Mononuclear cell (primary cell): ENCODE data around the gene CIT. TPM values are rescaled to one million over a fixed set of nuclear protein-coding genes. Genes with fewer than 3 reads are reported as not detected.
"Not testable (repeated sequence)": the region's sequence is repeated elsewhere in the genome, so short reads cannot be mapped to it uniquely, and the experiment has no call there.

ENCODE experiments used
- H3K27me3 ChIP-seq: 2 replicates; pipeline ENCODE4 v1.6.0; 2011; ENCODE audit warnings: low read length, control low read depth; ENCODE audit not compliant: insufficient read depth
- H3K4me1 ChIP-seq: 2 replicates; pipeline ENCODE4 v1.5.1; 2011; ENCODE audit warnings: mild to moderate bottlenecking, low read length, control low read depth; ENCODE audit not compliant: insufficient read depth
- H3K4me3 ChIP-seq: 2 replicates; pipeline ENCODE4 v1.5.1; 2011; ENCODE audit warnings: mild to moderate bottlenecking, low read length, moderate library complexity
- H3K9me3 ChIP-seq: 2 replicates; pipeline ENCODE4 v1.5.1; 2011; ENCODE audit warnings: low read depth, mild to moderate bottlenecking, control low read depth, low read length
- total RNA-seq: library from RNA; depleted of rRNA; stranded (reverse); fragments of >200 nt; gene quantifications from one replicate; pipeline ENCODE4 v1.2.3, GENCODE V29; 2012

The CIT gene
- total RNA-seq, 1 donor, result 0.84 TPM

GRCh38 chr12:119666900-119667576 lies 210.1 kb downstream of the CIT start:
- H3K27me3 ChIP-seq, result no peaks in the 10 kb centered on the region
- H3K4me1 ChIP-seq, result peaks cover 39% of the 10 kb centered on the region
- no peaks in the 10 kb centered on the region for H3K9me3 ChIP-seq
- H3K4me3 ChIP-seq, result peak overlapping the region; percentile 94

GRCh38 chr12:119666226-119666795 lies 210.8 kb downstream of the CIT start:
- Histone ChIP-seq H3K4me1 (peaks cover 39% of the 10 kb centered on the region), H3K27me3 (no peaks in the 10 kb centered on the region), H3K4me3 (no peak overlapping the region), H3K9me3 (no peaks in the 10 kb centered on the region)

GRCh38 chr12:119665164-119665929 lies 211.8 kb downstream of the CIT start:
- Histone ChIP-seq H3K4me1 (peaks cover 38% of the 10 kb centered on the region), H3K4me3 (no peak overlapping the region), H3K27me3 (no peaks in the 10 kb centered on the region), H3K9me3 (no peaks in the 10 kb centered on the region)

DNA sequence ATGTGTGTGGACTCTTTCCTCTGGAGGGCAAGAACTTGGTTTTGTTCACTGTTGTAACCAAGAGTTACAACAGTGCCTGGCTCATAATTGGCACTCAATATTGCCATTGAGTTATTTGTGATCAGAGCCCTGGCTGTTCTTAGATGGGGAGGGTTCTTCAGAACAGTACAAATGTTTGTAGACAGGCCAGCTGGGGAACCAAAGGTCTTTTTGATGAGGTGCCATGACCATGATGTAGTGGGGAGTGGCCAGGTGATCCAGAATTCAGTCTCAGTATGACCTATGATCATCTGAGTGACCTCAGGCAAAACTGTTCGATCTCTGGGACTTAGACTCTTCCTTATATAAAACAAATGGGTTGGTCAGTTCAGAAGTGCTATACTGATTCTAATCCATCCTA lies 212.5 kb downstream of the CIT start:
- H3K4me3 ChIP-seq, result no peak overlapping the region
- H3K4me1 ChIP-seq, result peaks cover 36% of the 10 kb centered on the region

DNA sequence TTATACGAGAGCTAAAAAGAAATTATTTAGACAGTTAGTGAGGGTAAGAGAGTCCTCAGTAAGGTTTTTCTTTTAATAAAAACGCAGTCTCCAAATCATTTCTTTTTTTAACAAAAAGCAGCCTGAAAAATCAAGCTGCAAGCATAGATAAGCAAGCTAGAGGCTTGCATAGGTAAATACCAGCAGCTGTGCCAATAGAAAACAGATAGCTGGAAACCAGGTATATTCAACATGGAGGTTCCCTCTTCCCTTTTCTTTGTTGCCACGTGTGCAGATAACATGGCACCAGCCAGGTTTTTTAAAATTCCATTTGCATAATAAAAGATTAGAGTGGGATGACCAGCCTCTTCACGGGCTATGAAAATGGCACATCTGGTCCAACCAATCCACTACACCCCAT lies 215.2 kb downstream of the CIT start:
- Histone ChIP-seq H3K27me3 (no peaks in the 10 kb centered on the region), H3K9me3 (no peaks in the 10 kb centered on the region), H3K4me1 (peaks cover 18% of the 10 kb centered on the region), H3K4me3 (no peak overlapping the region)

More for the DNA sequence above, 212.5 kb downstream of the CIT start:
- H3K27me3 ChIP-seq, result no peaks in the 10 kb centered on the region
- H3K9me3 ChIP-seq, result no peaks in the 10 kb centered on the region

DNA sequence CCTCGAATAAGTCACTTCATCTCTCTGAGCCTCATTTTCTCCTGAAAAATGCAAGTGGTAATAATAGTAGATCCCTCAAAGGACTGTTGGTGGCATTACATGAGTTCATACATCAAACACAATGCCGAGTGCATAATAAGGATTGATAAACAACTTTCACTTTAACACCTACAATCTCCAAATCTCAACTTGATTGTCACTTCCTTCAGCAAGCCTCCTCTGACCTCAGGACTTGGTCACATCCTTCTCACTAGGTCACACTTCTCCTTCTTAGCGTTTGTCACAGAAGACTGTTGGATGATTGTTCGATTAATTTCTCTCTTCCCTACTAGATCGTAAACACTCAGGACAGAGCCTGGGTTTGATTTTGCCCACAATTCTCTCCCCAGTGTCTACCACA lies 217.0 kb downstream of the CIT start:
- no peaks in the 10 kb centered on the region for H3K27me3 ChIP-seq

DNA sequence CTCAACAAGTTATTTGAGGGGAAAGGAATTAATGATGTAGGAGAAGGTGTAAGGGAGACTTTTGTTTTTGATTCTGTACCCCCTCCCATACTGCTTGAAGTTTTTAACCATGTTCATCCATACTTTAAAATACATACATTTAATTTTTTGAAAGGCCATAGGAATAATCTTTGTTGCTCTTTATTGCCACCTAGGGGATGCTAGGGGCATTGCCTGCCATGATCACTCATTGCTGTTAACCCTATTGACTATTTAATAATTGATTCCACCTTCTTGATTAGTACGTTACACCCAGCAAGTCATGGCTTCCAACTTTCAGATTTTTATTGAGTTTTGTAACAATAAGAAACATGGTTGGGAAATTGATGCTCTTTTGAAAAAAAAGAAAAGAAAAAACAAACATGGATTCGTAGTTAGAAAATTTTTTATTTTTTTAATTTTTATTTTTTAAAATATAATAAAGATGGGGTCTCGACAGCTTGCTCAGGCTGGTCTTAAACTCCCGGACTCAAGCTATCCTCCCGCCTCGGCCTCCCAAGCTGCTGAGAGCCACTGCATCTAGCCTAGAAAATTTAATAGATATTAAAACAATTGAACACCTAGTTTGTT lies 217.7 kb downstream of the CIT start:
- H3K27me3 ChIP-seq, result no peaks in the 10 kb centered on the region
- H3K4me3 ChIP-seq, result no peak overlapping the region
- no peaks in the 10 kb centered on the region for H3K9me3 ChIP-seq
- H3K4me1 ChIP-seq, result peaks cover 6% of the 10 kb centered on the region

More for the DNA sequence above, 217.0 kb downstream of the CIT start:
- Histone ChIP-seq H3K9me3 (no peaks in the 10 kb centered on the region), H3K4me1 (peaks cover 6% of the 10 kb centered on the region), H3K4me3 (no peak overlapping the region)

DNA sequence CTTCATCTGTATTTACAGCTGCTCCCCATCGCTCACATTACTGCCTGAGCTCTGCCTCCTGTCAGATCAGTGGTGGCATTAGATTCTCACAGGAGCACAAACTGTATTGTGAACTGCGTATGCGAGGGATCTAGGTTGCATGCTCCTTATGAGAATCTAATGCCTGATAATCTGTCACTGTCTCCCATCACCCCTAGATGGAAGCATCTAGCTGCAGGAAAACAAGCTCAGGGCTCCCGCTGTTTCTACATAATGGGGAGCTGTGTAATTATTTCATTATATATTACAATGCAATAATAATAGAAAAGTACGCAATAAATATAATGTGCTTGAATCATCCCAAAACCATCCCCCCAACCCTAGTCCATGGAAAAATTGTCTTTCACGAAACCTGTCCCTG lies 219.0 kb downstream of the CIT start:
- not testable (repeated sequence) for H3K9me3 ChIP-seq, H3K4me1 ChIP-seq, H3K4me3 ChIP-seq, H3K27me3 ChIP-seq

DNA sequence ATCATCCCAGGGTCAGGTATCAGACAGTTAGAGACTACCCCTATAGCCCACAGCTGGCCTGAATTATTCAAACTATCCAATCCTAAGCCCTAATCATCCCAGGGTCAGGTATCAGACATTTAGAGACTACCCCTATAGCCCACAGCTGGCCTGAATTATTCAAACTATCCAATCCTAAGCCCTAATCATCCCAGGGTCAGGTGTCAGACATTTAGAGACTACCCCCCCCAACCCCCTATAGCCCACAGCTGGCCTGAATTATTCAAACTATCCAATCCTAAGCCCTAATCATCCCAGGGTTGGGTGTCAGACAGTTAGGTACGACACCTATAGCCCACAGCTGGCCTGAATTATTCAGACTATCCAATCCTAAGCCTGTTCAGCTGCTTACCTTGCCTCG lies 220.1 kb downstream of the CIT start:
- H3K27me3 ChIP-seq, H3K4me1 ChIP-seq, H3K9me3 ChIP-seq, H3K4me3 ChIP-seq: not testable (repeated sequence)

DNA sequence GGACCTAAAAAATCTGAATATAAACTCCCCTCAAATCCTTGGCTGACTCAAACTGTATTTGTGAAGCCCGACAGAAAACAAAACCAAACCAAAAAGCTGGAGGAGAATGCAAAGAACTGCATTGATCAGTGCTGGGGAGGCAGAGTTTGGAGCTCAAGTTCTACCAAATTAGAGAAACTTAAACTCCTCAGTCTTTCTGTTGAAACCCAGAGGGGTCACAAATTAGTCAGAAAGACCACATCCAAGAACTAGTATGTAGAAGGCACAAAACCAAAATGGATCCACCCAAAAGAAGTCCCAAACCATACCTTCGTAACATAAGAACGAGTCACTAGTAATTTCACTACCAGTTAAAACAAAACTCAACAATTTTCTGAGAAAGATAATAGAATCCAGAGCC lies 224.5 kb downstream of the CIT start:
- Histone ChIP-seq H3K4me3 (no peak overlapping the region), H3K9me3 (no peaks in the 10 kb centered on the region), H3K27me3 (no peaks in the 10 kb centered on the region), H3K4me1 (no peaks in the 10 kb centered on the region)

GRCh38 chr12:119649202-119649808 lies 227.8 kb downstream of the CIT start:
- Histone ChIP-seq H3K27me3 (no peaks in the 10 kb centered on the region), H3K4me1 (no peaks in the 10 kb centered on the region), H3K9me3 (no peaks in the 10 kb centered on the region), H3K4me3 (no peak overlapping the region)

DNA sequence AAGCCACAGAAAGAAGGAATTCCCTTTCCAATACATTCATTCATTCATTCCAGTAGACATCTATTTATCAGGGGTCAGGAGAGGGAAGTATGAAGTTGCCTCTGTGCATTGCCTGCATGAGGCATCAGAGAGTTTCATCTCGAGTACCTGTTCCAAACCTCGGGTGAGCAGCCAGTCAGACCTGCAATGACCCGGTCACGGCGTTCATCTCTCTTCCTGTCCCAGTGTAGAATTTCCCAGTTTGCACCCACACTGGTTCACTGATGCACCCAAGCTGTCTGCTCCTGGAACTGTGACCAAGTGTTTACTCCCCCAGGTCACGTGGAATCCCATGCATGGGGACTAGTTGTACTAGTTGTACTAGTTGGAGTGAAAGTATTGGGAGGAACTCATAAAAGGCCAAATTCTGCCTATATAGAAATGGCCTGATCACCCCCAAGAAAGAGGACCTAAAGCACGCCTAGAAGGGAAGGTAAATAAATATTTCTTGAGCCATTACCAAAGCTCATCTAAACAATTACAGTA lies 231.5 kb downstream of the CIT start:
- no peak overlapping the region for H3K4me3 ChIP-seq
- H3K9me3 ChIP-seq, result no peaks in the 10 kb centered on the region
- H3K27me3 ChIP-seq, result no peaks in the 10 kb centered on the region
- H3K4me1 ChIP-seq, result no peaks in the 10 kb centered on the region

- H3K9me3 ChIP-seq, result no peaks in the 10 kb centered on the region
These were observed 232.2 kb downstream of the CIT start for GRCh38 chr12:119644930-119645329.

DNA sequence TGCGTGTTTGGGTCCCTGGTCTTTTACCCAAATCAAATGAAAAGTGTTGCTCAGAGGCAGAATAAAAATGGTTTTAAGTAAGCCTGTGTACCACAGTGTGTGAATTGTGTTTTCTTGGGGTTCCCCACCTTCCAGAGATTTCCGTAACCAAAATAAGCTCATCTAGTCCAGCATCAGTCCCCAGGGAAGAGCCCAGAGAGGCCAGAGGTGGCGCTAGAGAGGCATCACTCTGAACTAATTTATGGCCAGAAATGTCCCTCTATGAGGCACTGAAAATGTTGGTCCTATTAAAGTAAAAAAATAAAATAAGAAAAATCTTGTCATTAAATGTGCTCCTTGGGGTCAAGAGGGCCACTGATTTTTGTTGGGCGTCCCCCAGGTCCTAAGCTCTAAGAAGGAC lies 234.1 kb downstream of the CIT start:
- Histone ChIP-seq H3K4me1 (no peaks in the 10 kb centered on the region), H3K4me3 (no peak overlapping the region), H3K9me3 (no peaks in the 10 kb centered on the region), H3K27me3 (no peaks in the 10 kb centered on the region)

More at GRCh38 chr12:119644930-119645329, 232.2 kb downstream of the CIT start:
- Histone ChIP-seq H3K4me3 (no peak overlapping the region), H3K27me3 (no peaks in the 10 kb centered on the region), H3K4me1 (no peaks in the 10 kb centered on the region)
